ENCODE measurements around the gene C1orf56.
"Not testable (repeated sequence)": the region's sequence is repeated elsewhere in the genome, so short reads cannot be mapped to it uniquely, and the experiment has no call there.

C1orf56 gene

GRCh38 chr1:151062741-151063371 lies 15.3 kb downstream of the C1orf56 start:
- DNase-seq (ENCODE audit: low read depth): peak; percentile 96

GRCh38 chr1:151065089-151065645 lies 17.6 kb downstream of the C1orf56 start:
- no peak for DNase-seq (ENCODE audit: low read depth)

- DNase-seq (ENCODE audit: low read depth): no peak
These were observed 19.6 kb downstream of the C1orf56 start for GRCh38 chr1:151067185-151067584.

- DNase-seq (ENCODE audit: low read depth): no peak
These were observed 21.5 kb downstream of the C1orf56 start for GRCh38 chr1:151069103-151069486.

- peak; percentile 98 for DNase-seq (ENCODE audit: low read depth)
These were observed 23.1 kb downstream of the C1orf56 start, which contains the start of gene GABPB2 for GRCh38 chr1:151070474-151071276. Gene GABPB2, plus strand, starts transcription at chr1:151070761. Its CDS starts 17,429 bp downstream, at chr1:151088190.

GRCh38 chr1:151072224-151072623 lies 24.7 kb downstream of the C1orf56 start:
- DNase-seq (ENCODE audit: low read depth): no peak

GRCh38 chr1:151085953-151086559 lies 38.5 kb downstream of the C1orf56 start:
- DNase-seq (ENCODE audit: low read depth): no peak

GRCh38 chr1:151097426-151097825 lies 49.9 kb downstream of the C1orf56 start:
- DNase-seq (ENCODE audit: low read depth): not testable (repeated sequence)

GRCh38 chr1:151098126-151098525 lies 50.6 kb downstream of the C1orf56 start:
- DNase-seq (ENCODE audit: low read depth): no peak
